ENCODE measurements around the gene KCNH6.

The KCNH6 gene

GRCh38 chr17:63537001-63537400 lies 13.8 kb downstream of the KCNH6 start:
- no peak for DNase-seq

- no peak for DNase-seq
Observed at GRCh38 chr17:63537991-63538692, 15.0 kb downstream of the KCNH6 start.

DNA sequence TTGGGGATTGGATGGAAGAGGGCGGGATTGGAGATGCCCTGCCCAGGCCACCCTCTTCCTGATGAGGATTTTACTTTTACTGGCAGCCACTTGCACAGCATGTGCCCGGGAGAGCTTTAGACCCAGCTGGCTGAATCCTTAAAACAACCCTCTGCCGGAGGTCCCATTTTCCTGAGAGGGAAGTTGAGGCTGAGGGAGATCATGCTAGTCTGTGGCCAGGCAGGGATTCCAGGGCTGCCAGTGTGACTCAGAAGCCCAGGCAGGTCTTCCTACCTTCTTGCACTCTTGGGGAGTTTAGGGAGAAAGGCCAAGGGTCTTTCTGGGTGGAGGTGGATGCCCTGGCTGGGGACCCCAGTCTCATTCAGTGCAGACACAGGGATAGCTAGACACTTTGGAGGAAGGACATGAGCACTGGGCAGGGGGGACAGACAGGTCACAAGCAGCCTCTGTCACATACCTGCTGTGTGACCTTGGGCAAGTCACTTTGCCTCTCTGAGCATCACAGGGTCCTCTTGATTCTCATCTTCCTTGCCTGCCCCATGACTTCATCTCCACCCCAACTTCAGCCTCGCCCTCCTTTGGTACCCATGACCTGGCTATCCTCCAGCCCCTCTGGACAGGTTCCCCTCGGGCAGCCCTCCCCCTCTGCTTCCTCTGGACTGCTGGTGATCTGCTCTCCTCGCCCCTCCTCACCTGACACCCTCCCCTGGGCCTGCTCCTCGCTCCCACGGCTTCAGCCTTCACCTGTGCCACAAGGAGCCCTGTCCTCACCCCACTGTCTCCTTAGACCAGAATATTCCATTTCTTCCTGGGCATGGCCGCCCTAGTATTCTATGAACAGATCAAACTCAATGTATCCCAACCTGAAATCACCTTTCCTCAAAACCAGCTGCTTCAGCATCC lies 15.8 kb downstream of the KCNH6 start:
- DNase-seq: no peak

DNA sequence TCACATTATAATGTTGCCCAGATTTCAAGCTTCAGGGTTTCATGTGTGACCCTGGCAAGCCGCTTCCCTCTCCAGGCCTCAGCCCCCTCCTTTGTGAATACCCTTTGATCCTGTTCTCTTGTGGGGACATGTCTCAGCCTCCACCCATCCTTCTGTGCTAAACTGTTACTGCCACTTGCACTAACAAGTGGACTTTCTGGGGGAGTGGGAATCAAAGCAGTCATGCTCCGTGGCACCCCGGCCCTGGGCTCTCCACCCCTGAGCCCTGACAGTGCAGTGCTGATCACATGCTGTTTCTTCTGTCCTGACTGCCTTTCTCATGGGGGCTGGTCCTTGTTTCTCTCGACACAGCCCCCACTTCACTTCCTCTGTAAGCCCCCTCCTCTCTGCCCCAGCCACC lies 17.4 kb downstream of the KCNH6 start:
- DNase-seq: no peak

DNA sequence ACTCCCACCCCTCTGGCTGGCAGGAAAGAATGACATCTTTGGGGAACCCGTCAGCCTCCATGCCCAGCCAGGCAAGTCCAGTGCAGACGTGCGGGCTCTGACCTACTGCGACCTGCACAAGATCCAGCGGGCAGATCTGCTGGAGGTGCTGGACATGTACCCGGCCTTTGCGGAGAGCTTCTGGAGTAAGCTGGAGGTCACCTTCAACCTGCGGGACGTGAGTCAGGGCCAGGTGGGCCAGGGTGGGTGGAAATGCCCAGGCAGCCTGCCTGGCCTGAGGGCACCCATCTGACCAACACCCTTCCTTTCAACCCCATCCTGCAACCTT lies 19.0 kb downstream of the KCNH6 start:
- DNase-seq: no peak

DNA sequence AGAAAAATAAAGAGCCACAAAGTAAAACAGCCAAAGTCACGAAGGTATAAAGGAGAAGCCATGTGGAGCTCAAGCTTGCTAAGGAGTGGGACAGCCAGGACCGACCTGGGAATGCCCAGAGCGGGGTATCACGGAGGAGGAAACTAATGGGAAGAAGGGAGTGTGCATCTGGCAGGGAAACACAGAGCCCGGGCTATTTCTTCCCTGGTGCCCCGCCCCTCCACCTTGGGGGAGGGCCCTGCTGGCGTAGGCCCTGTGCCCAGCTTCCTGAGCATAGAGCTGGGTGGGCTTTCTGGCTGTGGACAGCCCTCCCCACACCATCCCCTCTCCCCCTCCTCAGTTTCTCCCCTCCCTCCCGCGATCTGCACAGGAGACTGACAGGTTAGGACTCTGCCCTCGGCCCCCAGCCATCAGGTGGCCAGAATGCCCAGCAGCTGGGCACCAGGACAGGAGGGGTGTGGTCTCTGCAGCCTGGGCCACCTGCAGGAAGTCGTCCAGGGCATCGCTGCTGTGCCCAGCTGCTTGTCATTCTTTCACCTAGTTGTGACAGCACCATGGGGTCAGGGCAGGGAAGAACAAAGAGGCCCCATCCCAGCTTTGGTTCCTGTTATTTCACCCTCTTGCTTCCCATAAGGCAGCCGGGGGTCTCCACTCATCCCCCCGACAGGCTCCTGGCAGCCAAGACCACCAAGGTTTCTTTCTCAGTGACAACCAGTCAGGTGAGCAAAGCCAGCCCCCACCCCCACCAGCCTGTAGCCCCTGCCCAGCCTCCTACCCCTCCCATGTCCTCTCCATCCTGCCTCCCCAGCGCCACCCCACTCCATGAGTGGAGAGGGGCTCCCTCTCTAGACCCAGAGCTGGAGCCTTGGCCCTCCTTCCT lies 20.0 kb downstream of the KCNH6 start:
- DNase-seq: no peak

GRCh38 chr17:63543822-63544420 lies 20.8 kb downstream of the KCNH6 start:
- DNase-seq: no peak

DNA sequence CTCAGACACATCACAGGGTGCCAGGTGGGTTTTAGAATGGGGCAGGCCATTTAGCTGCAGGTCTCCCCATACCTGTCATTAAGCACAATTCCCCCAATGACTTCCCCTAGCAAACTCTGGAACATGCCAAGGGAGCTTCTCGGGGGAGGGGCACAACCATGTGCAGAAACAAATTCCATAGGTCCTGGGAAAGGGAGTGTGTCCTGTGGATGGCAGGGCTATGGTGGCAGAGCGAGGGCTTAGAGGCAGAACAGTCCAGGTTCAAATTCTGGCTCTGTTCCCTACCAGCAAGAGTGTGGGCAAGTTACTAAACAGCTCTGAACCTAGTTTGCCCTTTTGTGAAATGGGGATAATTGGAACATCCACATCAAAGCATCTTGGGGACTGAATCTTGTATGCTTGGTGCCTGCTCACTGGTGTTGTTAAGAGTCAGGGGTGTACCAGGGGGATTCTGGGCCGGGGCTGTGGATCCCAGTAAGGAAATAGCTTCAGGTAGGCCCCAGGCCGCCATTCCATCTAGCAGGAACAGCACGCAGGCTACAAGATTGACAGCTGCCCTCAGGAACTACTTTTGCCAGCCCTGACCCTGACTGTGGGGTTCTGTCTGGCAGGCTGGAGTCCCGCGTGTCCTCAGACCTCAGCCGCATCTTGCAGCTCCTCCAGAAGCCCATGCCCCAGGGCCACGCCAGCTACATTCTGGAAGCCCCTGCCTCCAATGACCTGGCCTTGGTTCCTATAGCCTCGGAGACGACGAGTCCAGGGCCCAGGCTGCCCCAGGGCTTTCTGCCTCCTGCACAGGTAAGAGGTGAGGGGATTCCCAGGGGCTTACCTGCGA lies 21.5 kb downstream of the KCNH6 start:
- DNase-seq: no peak

GRCh38 chr17:63546308-63547082 lies 23.3 kb downstream of the KCNH6 start:
- DNase-seq: no peak

DNA sequence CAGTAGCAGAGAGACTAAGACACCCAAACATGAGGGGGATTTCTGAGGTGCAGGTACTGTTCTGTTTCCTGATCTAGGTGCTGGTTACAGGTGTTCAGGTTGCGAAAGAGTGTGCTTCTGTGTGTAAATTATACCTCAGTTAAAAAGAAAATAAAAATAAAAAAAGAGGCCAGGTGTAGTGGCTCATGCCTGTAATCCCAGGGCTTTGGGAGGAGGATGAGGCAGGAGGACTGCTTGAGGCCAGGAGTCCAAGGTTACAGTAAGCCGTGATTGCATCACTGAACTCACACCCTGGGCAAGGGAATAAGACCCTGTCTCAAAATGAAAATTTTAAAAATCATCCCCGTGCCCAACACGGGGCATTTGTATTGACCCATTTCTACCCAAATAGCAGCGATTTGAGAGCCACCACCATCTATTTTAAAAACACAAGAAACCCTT lies 23.9 kb downstream of the KCNH6 start:
- DNase-seq: no peak

DNA sequence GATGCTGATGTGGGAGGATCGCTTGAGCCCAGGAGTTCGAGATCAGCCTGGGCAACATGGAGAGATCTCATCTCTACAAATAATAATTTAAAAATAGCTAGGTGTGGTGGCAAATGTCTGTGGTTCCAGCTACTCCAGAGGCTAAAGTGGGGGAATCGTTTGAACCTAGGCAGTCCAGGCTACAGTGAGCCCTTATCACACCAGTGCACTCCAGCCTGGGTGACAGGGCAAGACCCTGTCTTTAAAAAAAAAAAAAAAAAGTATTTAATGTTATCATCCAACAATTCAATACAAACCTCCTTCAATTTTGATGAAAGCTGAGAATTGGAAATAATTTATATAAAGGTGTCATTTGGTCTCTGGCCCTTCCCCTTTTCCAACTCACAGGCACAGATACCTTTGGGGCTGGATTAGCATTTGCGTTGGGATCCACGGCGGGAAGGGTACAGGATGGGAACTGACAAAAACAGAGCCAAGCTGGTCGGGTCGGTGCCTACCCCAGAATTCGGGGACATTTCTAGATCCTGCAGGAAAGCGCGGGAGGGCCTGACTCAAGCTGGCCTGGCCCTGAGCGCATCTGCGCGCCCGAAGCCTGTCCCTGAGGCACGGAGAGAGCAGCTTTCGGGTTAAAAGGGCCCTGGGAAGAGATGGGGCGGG lies 26.3 kb downstream of the KCNH6 start:
- DNase-seq: no peak

DNA sequence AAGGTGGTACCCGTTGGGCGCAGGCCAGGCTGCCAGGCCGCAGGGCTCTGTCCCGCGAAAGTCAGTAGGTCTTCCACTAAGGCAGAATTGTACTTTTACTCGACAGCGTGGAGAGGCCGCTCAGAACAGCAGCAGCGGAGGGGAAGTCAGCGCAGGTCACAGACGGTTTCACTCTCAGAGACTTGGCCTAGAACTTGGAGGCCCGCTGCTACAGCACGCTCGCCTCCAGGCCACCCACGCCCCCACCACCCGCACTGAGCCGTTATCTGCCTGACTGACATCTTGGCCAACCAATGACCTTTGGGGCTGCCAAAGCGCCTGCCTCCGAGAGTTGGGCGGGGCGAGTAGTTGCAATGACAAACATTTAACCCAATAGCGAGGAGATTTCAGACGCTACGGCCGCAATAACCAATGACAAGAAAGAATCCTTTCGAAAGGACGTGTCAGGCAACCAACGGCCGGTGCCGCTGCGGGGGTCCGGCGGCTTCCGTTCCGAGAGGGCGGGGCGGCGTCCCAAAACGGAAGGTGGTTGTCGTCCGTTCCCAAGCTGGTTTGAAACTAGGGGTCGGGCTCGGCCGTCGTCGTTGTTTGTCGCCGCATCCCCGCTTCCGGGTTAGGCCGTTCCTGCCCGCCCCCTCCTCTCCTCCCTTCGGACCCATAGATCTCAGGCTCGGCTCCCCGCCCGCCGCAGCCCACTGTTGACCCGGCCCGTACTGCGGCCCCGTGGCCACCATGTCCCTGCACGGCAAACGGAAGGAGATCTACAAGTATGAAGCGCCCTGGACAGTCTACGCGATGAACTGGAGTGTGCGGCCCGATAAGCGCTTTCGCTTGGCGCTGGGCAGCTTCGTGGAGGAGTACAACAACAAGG lies 27.0 kb downstream of the KCNH6 start, which contains the start of gene DCAF7:
Gene DCAF7 (plus strand): TSS at position 532 of the 871 bp plus-strand sequence. CDS start 201 bp downstream, at position 733.
- DNase-seq: peak; percentile 99

GRCh38 chr17:63550817-63551639 lies 27.9 kb downstream of the KCNH6 start:
- DNase-seq: peak in 1 of 2 experiments; percentile 42

GRCh38 chr17:63552211-63552610 lies 29.1 kb downstream of the KCNH6 start:
- DNase-seq: no peak

DNA sequence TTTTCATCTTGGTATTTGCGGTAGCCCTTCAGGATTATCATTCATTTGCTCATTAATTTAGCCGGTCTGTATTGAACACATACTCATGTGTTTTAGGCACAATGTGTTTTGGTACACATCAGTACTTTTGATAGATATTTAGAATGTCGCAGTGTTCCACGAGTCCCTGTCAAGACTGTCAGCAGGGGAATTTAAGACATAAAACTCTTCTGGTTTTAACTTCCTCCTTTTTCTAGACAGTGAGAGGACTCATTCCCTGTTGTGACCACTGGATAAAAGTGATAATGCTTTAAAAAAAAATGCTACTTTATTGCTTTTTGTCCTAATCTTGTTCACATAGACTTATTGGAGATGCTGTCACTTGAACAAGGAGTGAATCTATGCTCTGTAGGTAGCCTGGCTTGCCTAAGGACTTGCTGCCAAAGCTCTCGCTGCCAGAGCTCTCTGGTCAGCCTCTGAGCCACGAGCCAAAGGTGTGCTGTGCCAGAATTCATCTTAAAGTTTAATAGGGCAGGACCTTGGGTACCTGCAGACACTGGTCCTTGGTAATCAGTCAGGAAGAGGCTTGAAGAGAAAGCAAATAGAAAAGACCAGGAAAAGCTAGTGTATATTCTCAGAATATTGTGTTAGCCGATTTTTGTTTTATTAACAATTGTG lies 32.5 kb downstream of the KCNH6 start:
- no peak for DNase-seq

DNA sequence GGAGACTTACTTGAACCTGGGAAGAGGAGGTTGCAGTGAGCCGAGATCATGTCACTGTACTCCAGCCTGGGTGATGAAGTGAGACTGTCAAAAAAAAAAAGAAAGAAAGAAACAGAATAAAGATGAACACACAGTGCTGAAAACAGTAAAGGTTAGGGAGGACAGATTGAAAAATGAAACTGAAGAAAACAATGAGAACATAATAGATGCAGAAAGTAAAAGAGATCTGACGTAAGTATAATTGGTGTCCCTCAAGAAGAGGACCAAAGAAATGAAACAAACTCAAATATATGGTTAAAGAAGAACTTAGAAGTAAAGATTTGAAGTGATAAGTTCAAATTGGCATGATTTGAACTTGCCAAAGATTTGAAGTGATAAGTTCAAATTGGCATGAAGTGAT lies 34.3 kb downstream of the KCNH6 start:
- no peak for DNase-seq

- DNase-seq: no peak
Observed at GRCh38 chr17:63558441-63558840, 35.3 kb downstream of the KCNH6 start.

DNA sequence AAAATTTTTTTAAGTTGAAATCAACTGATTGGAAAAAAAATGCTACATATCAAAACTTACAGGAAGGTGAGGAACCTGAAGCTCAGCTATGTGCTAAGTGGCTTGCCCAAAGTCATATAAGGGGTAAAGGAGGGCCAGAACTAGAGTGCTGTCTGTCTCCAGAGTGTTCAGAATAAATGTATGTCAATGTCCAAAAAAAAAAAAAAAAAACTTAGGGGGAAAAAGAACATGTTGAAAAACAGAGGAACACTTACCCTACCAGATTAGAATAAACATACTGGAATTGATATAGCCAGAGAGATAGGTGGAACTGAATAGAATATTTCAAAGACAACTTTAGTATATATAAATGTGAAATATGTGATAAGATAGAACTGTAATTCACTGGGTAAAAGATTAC lies 38.7 kb downstream of the KCNH6 start:
- DNase-seq: no peak
